Duodenal mucosa (tissue), 2 donors: ENCODE measurements around the gene TREML2.

Experiments used
- H3K27ac ChIP-seq: one replicate; pipeline ENCODE4 v1.7.0; 2013; ENCODE audit warnings: low read depth, low read length
- H3K27me3 ChIP-seq, 2 donors: one replicate each; pipeline ENCODE4 v1.7.0; 2013; ENCODE audit warnings: low read length in 2 of 2, control low read depth in 1 of 2; ENCODE audit not compliant: insufficient read depth in 2 of 2, control insufficient read depth in 1 of 2
- H3K36me3 ChIP-seq, 2 donors: one replicate each; pipeline ENCODE4 v1.7.0; 2013; ENCODE audit warnings: low read length in 2 of 2, control low read depth in 1 of 2; ENCODE audit not compliant: insufficient read depth in 2 of 2, control insufficient read depth in 1 of 2
- H3K4me1 ChIP-seq, 2 donors: one replicate each; pipeline ENCODE4 v1.7.0; 2013; ENCODE audit warnings: low read length in 2 of 2, control low read depth in 1 of 2; ENCODE audit not compliant: insufficient read depth in 2 of 2, control insufficient read depth in 1 of 2
- H3K4me3 ChIP-seq, 2 donors: one replicate each; pipeline ENCODE4 v1.7.0; 2013; ENCODE audit warnings: low read length in 2 of 2, low read depth in 1 of 2
- H3K9ac ChIP-seq, 2 donors: one replicate each; pipeline ENCODE4 v1.7.0; 2013; ENCODE audit warnings: low read length in 2 of 2, low read depth in 1 of 2
- H3K9me3 ChIP-seq, 2 donors: one replicate each; pipeline ENCODE4 v1.7.0; 2013; ENCODE audit warnings: low read length in 2 of 2, control low read depth in 1 of 2; ENCODE audit not compliant: control insufficient read depth in 1 of 2

Gene TREML2

GRCh38 chr6:41181566-41181965 is 19.4 kb downstream of the TREML2 start:
- no peaks in the 10 kb centered on the region for H3K9me3 ChIP-seq
- no peak overlapping the region for H3K4me3 ChIP-seq
- no peaks in the 10 kb centered on the region for H3K27me3 ChIP-seq
- H3K36me3 ChIP-seq, result no peaks in the 10 kb centered on the region
- H3K9ac ChIP-seq, result no peak overlapping the region
- no peaks in the 10 kb centered on the region for H3K4me1 ChIP-seq
- no peak overlapping the region for H3K27ac ChIP-seq

DNA sequence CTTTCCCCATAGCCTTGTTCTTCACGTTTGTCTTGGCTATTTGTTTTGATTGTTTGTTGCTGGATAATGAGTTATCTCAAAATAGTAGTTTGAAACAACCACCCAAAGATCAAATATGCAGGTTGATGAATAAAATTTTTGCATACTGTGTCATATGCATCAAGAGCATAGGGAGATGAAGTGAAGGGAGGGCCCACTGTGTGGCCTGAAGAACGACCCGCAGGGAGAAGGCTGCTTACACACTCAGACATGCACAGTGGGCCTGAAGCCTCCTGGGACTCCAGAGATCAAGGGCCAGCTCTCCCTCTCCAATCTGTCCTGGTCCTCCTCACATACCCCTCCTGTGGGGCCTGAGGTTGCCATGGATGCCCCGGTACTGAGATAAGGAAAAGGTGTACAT is 21.8 kb downstream of the TREML2 start:
- H3K4me1 ChIP-seq, result no peaks in the 10 kb centered on the region
- no peaks in the 10 kb centered on the region for H3K9me3 ChIP-seq
- no peaks in the 10 kb centered on the region for H3K27me3 ChIP-seq
- no peak overlapping the region for H3K27ac ChIP-seq
- H3K4me3 ChIP-seq, result no peak overlapping the region
- H3K9ac ChIP-seq, result no peak overlapping the region
- H3K36me3 ChIP-seq, result no peaks in the 10 kb centered on the region

- Histone ChIP-seq H3K4me1 (no peaks in the 10 kb centered on the region), H3K36me3 (no peaks in the 10 kb centered on the region), H3K9ac (no peak overlapping the region), H3K9me3 (no peaks in the 10 kb centered on the region), H3K27me3 (no peaks in the 10 kb centered on the region), H3K4me3 (no peak overlapping the region), H3K27ac (no peak overlapping the region)
Observed at GRCh38 chr6:41177695-41178094, 23.3 kb downstream of the TREML2 start.

GRCh38 chr6:41177287-41177686 is 23.7 kb downstream of the TREML2 start:
- no peaks in the 10 kb centered on the region for H3K9me3 ChIP-seq
- no peaks in the 10 kb centered on the region for H3K27me3 ChIP-seq
- no peak overlapping the region for H3K27ac ChIP-seq
- H3K4me3 ChIP-seq, result no peak overlapping the region
- no peaks in the 10 kb centered on the region for H3K4me1 ChIP-seq
- no peak overlapping the region for H3K9ac ChIP-seq
- H3K36me3 ChIP-seq, result no peaks in the 10 kb centered on the region

GRCh38 chr6:41176189-41176588 is 24.8 kb downstream of the TREML2 start:
- Histone ChIP-seq H3K4me1 (no peaks in the 10 kb centered on the region), H3K36me3 (no peaks in the 10 kb centered on the region), H3K27ac (no peak overlapping the region), H3K9me3 (no peaks in the 10 kb centered on the region), H3K4me3 (no peak overlapping the region), H3K27me3 (no peaks in the 10 kb centered on the region), H3K9ac (no peak overlapping the region)

DNA sequence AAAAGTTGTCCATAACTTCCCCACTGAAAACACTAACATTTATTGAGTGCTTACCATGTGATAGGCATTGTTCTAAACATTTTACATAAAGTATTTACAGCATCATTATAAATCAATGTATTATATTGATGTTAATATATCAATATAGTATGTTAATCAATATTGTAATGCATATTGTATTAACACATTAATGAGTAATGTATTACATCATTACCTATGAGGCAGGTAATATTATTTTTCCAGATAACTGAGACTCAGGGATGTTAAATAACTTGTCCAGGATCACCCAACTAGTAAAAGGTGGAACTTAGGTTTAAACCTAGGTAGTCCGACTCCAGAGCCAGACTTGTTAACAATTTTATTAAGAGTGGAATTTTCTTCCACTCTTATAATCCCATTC is 25.9 kb downstream of the TREML2 start:
- H3K27ac ChIP-seq, result no peak overlapping the region
- no peaks in the 10 kb centered on the region for H3K27me3 ChIP-seq
- H3K9me3 ChIP-seq, result no peaks in the 10 kb centered on the region
- H3K4me1 ChIP-seq, result no peaks in the 10 kb centered on the region
- H3K36me3 ChIP-seq, result no peaks in the 10 kb centered on the region
- H3K4me3 ChIP-seq, result no peak overlapping the region
- H3K9ac ChIP-seq, result no peak overlapping the region

- Histone ChIP-seq H3K27me3 (no peaks in the 10 kb centered on the region), H3K9ac (no peak overlapping the region), H3K4me1 (no peaks in the 10 kb centered on the region), H3K4me3 (no peak overlapping the region), H3K27ac (no peak overlapping the region), H3K36me3 (no peaks in the 10 kb centered on the region), H3K9me3 (no peaks in the 10 kb centered on the region)
Observed at GRCh38 chr6:41174610-41175009, 26.3 kb downstream of the TREML2 start.

DNA sequence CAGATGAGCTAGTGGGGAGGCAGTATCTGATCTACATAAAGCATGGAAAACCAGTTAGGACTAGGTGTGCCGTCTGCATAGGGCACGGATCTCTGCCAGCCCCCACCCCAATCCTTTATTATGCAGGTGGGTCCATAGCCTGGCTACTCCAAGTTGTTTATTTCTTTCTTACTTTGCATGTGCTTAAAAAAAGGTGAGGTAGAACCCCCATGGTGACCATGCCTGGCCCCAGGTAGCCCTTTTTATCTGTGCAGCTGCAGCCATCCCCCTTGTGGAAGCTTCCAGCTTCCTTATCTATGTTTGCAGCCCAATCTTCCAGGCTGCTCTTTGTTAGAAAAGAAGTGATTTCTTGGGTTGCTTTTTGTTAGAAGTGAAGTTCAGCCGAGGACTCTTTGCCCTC is 29.0 kb downstream of the TREML2 start:
- no peaks in the 10 kb centered on the region for H3K36me3 ChIP-seq
- H3K4me1 ChIP-seq, result no peaks in the 10 kb centered on the region
- no peak overlapping the region for H3K27ac ChIP-seq
- no peaks in the 10 kb centered on the region for H3K9me3 ChIP-seq
- peaks cover 0 to 3% of the 10 kb centered on the region in 2 donors for H3K27me3 ChIP-seq
- no peak overlapping the region for H3K4me3 ChIP-seq
- H3K9ac ChIP-seq, result no peak overlapping the region

DNA sequence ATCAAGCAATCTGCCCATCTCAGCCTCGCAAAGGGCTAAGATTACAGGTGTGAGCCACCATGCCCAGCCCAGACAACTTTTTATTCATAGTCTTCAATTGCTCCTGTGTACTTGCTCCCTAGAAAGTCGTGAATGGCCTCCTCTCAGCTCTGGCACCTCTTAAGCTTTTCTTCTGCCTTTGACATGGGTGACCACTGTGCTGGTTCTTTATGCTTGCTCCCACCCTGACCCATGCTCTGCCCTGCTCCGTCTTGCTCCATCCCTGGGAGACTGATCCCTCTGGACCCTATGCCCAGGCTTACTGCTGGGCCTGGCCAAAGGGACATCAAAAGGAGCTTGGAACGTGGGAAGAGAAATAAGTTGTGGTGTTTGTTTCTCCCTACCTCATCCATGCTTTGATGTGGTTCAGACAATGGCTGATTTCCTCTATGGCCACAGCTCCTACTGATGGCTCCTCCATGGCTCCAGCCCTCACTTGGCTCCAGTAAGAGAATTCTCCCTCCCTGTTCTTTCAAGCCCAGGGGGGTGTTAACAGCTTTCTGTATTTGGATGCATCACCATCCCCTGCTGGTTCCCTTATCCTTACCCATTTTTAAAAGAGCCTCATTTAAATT is 30.3 kb downstream of the TREML2 start:
- H3K9me3 ChIP-seq, result no peaks in the 10 kb centered on the region
- no peaks in the 10 kb centered on the region for H3K4me1 ChIP-seq
- no peak overlapping the region for H3K4me3 ChIP-seq
- H3K27ac ChIP-seq, result no peak overlapping the region
- no peak overlapping the region for H3K9ac ChIP-seq
- H3K36me3 ChIP-seq, result no peaks in the 10 kb centered on the region
- peaks cover 0 to 4% of the 10 kb centered on the region in 2 donors for H3K27me3 ChIP-seq

GRCh38 chr6:41167173-41167963 is 33.6 kb downstream of the TREML2 start:
- Histone ChIP-seq H3K27ac (no peak overlapping the region), H3K4me1 (no peaks in the 10 kb centered on the region), H3K36me3 (no peaks in the 10 kb centered on the region), H3K27me3 (peaks cover 0 to 4% of the 10 kb centered on the region in 2 donors), H3K9ac (no peak overlapping the region), H3K4me3 (no peak overlapping the region), H3K9me3 (no peaks in the 10 kb centered on the region)
